ENCODE measurements around the gene LTA4H. TPM values are rescaled to one million over a fixed set of nuclear protein-coding genes. Genes with fewer than 3 reads are reported as not detected.
"Not testable (repeated sequence)": the region's sequence is repeated elsewhere in the genome, so short reads cannot be mapped to it uniquely, and the experiment has no call there.

LTA4H gene
- total RNA-seq = 76.2 and 82.6 TPM in 2 replicates

GRCh38 chr12:96035283-96036236, at the start of gene LTA4H:
LTA4H (minus strand) TSS chr12:96035587; CDS start chr12:96035519, 68 bp downstream.
- DNase-seq (ENCODE audit: extremely low read depth, low read depth, low spot score) = peak; percentile 97

GRCh38 chr12:96084624-96085023, 49.2 kb upstream of the LTA4H start:
- no peak for DNase-seq (ENCODE audit: extremely low read depth, low read depth, low spot score)

- no peak for DNase-seq (ENCODE audit: extremely low read depth, low read depth, low spot score)
Measured at GRCh38 chr12:96083020-96083719, 47.8 kb upstream of the LTA4H start.

GRCh38 chr12:96081596-96081995, 46.2 kb upstream of the LTA4H start:
- no peak for DNase-seq (ENCODE audit: extremely low read depth, low read depth, low spot score)

DNA sequence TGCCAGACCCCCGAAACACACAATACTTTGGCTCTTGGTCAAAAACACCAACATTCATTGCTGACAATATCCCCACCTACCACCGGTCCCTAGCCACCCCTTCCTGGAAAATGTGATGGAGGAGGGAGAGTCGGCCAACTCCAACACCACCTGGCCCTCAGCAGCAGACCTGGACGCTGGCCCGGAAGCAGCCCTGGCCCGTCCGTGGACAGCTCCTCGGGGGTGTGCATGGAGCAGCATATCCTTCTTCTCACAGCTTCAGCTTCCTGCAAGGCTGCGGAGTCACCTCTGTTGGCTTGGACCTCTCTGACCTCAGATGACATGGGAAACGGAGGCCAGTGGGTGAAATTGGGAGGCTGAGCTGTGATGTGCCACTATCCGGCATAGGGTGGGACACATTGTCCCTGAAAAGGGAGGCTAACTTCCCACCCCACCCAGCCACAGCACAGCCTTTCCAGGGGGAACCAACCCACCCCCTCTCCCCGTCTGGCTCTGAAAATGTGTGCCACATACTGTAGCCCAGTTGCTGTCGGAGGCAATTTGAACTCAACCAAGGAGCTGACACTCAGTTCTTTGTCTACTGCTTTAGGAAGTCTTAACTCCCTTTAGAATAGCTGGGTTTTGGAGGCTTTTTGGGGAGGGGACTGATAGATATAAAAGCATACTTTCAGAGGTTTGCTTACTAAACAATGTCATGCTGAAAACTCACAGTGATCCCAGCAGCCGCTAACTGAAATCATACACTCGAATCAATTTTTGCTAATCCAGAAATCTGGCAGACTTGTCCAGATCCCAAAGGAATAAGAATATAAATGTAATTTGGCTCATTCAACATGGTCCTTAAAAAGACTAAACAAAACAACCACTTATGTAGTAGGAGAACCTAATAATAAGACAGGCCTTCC, 43.1 kb upstream of the LTA4H start:
- DNase-seq (ENCODE audit: extremely low read depth, low read depth, low spot score) = no peak

DNA sequence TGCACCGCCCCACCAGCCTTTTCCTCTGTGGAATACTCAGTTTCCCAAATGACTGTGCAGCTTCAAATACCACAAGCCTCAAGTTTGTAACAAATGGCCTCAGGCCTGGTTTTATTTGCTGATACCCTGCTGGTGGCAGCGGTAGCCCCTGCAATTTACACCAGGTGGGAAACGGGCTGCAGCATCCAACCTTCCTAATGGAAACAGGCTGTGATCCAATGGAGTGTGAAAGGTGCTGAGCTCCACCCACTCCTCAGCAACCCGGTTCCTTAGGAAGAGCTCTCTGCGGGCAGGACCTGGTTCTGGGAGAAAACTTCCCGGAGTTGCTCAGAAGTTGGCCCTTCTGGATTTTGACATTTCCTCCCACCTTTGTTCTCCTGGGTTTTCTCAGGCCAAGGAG, 41.7 kb upstream of the LTA4H start:
- DNase-seq (ENCODE audit: extremely low read depth, low read depth, low spot score) = no peak

GRCh38 chr12:96075560-96075959, 40.2 kb upstream of the LTA4H start:
- DNase-seq (ENCODE audit: extremely low read depth, low read depth, low spot score) = no peak

DNA sequence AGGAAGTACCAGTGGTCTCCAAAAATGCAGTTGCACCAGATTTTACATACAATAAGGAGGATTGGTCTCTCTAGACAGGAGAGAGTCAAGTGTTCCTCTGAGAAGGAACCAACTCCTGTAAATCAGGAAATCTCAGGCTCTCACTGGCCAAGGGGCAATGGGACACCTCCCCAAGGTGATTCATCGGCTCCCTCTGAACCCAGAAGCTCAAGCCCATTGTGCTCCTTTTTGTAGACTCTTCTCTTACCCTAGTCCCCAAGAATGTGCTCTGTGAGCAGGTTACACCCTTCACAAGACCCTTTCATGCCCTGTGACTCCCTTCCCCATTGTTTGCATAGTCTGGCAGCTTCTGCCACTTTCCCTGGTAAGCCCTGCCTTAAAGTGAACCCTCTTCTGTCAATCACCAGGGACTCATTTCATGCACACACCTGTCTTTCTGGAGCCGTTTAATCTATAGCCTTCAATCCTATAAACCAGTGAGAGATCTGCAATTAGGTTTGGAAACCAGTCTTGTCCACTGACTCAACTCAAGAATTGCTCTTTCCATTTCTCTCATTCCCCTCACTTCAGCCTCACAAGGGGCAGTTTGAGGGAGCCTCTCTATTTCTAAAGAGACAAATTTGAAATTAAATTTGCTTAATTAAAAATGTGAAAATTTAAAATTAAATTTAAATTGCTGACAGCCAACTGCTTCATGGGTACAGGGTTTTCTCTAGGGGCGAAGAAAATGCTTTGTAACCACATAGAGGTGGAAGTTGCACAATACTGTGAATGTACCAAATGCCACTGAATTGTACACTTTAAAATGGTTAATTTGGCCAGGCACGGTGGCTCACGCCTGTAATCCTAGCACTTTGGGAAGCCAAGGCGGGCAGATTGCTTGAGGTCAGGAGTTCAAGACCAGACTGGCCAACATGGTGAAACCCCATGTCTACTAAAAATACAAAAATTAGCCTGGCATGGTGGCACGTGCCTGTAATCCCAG, 38.3 kb upstream of the LTA4H start:
- no peak for DNase-seq (ENCODE audit: extremely low read depth, low read depth, low spot score)

DNA sequence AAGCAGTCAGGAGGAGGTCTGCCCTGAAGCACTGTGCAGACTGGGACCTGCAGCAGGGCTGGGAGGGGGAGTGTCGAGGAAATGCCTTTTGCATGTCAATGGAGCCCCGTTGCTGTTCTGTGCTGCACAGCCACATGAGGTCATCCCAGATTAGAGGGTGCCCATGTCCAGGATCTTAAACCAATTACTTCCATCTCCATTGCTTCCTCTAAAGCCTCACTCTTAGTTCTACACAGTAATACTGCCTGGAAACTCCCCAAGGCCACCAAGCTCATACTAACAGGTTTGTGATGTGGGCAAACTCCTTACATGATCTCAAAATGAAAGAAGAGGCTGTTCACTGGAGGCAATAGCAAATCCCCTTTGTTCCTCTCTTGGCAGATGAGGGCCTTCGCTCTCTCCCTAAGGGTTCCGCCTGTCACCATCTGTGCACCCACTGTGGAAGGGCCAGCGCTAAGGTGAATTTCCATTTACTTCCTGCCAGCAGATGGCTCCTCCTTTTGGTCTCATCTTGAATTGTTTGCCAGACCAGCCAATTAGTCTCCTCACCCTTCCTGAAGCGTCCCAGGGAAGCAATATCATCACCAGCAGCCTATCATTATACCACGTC, 35.4 kb upstream of the LTA4H start:
- DNase-seq (ENCODE audit: extremely low read depth, low read depth, low spot score) = no peak

DNA sequence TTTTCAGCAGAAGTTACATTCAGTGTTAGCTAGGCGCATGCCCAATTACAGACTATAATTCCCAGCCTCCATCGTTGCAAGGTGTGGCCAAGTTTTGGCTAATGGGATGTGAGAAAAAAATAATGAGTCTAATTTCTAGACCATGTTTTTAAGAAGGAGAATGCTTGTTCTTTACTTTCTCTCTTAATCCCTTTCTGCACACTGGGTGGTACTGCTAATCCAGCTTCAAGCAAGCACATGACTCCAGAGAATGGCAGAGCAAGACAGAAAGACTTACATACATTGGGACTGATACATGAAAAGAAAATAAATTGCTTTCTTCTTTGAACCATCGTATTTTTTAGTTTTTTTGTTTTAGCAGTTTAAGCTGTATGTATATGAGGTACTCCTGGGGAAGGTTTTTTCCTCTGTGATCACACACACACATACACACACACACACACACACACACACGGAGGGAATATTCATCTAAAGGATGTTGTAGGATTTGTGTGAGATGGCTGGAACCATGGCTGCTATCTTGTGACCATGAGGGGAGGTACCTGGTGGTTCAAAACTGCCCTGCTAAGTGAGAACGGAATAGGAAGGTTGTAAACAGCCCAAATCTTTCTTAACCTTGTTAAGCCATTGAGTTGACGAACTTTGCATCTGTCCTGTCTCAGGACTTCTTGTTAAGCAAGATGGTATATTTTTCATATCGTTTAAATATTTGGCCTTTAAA, 34.3 kb upstream of the LTA4H start:
- no peak for DNase-seq (ENCODE audit: extremely low read depth, low read depth, low spot score)

DNA sequence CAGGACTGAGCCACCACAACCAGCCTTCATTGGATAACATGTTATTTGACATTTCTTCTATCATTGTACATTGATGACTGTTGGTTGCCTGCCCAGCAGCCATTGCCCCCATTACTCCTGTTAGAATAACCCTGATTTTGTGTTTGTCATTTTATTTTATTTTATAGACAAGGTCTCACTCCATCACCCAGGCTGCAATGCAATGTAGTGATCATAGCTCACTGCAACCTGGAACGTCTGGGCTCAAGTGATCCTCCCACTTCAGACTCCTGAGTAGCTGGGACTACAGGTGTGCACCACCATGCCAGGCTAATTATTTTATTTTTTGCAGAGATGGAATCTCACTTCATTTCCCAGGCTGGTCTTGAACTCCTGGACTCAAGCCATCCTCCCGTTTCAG, 33.2 kb upstream of the LTA4H start:
- no peak for DNase-seq (ENCODE audit: extremely low read depth, low read depth, low spot score)

DNA sequence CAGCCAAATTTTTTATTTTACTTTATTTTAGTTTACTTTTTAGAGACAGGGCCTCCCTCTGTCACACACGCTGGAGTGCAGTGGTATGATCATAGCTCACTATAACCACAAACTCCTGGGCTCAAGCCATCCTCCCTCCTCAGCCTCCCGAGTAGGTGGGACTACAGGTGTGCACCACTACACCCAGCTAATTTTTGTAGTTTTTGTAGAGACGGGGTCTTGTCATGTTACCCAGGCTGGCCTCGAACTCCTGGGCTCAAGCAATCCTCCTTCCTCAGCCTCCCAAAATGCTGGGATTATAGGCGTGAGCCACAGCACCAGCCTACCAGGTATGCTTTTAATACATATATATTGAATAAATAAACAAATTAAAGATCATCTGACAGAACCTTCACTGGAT, 32.7 kb upstream of the LTA4H start:
- DNase-seq (ENCODE audit: extremely low read depth, low read depth, low spot score) = no peak

- not testable (repeated sequence) for DNase-seq (ENCODE audit: extremely low read depth, low read depth, low spot score)
Measured at GRCh38 chr12:96065776-96066175, 30.4 kb upstream of the LTA4H start.

DNA sequence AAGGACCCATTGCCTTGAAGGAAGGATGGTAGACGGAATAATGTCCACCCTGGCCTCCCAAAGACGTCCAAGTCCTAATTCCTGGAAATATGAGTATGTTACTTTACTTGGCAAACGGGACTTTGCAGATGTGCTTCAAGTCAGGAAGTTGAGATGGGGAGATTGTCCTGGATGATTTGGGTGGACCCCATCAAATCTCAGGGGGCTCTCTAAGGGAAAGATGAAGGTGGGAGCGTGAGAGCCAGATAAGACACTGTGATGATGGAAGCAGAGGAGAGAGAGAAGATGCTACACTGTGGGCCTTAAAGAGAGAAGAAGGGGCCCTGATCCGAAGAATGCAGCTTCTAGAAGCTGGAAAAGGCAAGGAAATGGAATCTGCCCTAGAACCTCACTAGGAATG, 29.6 kb upstream of the LTA4H start:
- no peak for DNase-seq (ENCODE audit: extremely low read depth, low read depth, low spot score)

DNA sequence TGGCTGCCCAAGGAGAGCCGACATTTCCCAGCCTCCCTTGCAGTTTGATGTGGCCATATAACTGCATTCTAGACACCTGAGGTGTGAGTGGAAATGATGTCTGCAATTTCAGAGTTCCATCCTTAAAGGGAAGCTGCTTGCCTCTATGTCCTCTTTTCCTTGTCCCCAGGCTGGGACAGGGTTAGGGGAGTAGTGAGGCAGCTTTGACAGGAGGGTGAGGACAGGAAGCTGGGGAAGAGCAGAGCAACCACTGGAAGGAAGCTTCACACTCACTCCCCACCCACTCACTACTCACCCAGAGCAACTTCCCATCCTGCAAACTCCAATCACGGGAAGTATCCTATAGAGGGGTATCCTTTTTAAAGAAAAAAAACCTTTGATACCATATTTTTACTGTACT, 28.9 kb upstream of the LTA4H start:
- DNase-seq (ENCODE audit: extremely low read depth, low read depth, low spot score) = no peak

DNA sequence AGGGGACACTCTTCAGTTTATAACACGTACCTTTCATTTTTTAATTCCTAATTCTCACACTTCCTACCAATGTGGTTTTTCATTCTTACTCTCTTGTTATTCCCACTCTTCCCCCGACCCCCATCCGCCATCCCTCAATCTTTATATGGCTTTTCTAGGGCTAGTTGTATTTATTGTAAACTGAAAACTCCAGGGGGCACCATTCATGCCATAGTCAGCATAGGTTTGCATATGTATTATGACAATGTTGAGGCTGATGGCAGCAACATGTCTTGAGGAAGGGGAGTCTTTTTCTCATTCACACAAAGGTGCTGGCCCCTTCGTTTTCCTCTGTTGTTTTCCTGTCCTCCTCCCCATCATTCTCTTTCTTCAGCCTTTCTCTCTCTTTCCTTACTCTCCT, 27.7 kb upstream of the LTA4H start:
- no peak for DNase-seq (ENCODE audit: extremely low read depth, low read depth, low spot score)

DNA sequence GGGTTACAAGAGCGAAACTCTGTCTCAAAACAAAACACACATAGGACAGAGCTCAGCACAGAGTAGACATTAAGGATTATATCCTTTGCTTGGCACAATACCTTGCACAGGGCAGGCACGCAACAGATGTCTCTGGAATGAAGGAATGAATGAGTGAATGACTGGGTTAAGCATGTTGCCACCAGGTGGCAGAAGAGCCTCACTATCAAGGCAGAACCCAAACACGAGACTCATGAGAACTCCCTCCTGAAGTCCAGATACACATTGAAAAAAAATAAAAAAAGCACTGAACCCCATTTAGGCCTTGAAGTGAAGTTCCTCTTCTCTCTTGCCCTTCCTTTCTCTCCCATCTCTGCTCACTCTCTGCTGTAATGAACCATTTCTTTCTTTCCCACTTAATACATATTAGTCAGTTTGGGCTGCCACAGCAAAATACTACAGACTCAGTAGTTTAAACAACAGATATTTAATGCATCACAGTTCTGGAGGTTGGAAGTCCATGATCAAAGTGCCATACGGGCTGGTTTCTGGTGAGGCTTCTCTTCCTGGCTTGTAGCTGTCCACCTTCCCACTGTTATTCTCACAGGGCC, 26.6 kb upstream of the LTA4H start:
- DNase-seq (ENCODE audit: extremely low read depth, low read depth, low spot score) = peak; percentile 73

DNA sequence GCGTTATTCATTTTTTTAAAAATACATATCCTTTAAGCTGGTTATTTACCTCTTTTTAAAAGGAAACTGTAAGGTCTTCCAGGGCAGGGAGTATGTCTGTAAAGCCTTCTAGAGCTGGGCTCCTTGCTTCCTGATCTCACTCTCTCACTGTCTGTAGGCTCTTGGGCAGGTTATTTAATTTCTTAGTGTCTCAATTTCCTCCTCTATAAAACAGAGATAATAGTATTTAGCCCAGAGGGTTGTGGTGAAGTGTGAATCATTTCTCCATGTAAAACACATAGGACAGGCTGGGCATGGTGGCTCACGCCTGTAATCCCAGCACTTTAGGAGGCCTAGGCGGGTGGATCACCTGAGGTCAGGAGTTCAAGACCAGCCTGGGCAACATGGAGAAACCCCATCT, 25.9 kb upstream of the LTA4H start:
- DNase-seq (ENCODE audit: extremely low read depth, low read depth, low spot score) = no peak

All from glomerular endothelial cell (primary cell).